HEK293 (cell line): Measurements from ENCODE around the gene ARHGEF37.

Source experiments
- CTCF ChIA-PET: fragments of 350-600 bp; formaldehyde crosslinking; extraction: SDS; loops from one replicate; lab custom pipeline; 2021; ENCODE audit warnings: antibody characterized with exemption; lab: Yijun Ruan, JAX
- POLR2A ChIA-PET: fragments of 300-600 bp; formaldehyde crosslinking; extraction: SDS; loops from one replicate; lab custom pipeline; 2020; ENCODE audit warnings: antibody characterized with exemption, inconsistent platforms; lab: Yijun Ruan, JAX
- H3K27ac ChIP-seq: fragments of 200-500 bp; sonication (Bioruptor generic); 2 replicates; pipeline ENCODE4 v1.5.1; 2014; ENCODE audit warnings: low read depth, low read length, control low read depth, inconsistent platforms; ENCODE audit errors: extremely low read depth
- H3K36me3 ChIP-seq, 2 experiments: fragments of 200-500 bp in 1 of 2; sonication (Bioruptor generic) in 1 of 2; 1 replicate in 1 of 2; 2 replicates in 1 of 2; pipeline ENCODE4 v1.5.1; 2014 to 2017; ENCODE audit warnings: inconsistent platforms in 2 of 2, low read length in 2 of 2; ENCODE audit not compliant: control insufficient read depth in 2 of 2, insufficient read depth in 1 of 2
- H3K4me1 ChIP-seq: fragments of 200-500 bp; sonication (Bioruptor generic); 2 replicates; pipeline ENCODE4 v1.5.1; 2014; ENCODE audit warnings: mild to moderate bottlenecking, low read length, inconsistent platforms; ENCODE audit not compliant: control insufficient read depth, insufficient read depth
- H3K4me3 ChIP-seq: 2 replicates; pipeline ENCODE4 v1.5.1; 2011; ENCODE audit warnings: low read depth, mild to moderate bottlenecking, control low read depth, low read length, moderate library complexity
- H3K9me3 ChIP-seq: fragments of 200-500 bp; sonication (Bioruptor generic); 2 replicates; pipeline ENCODE4 v1.5.1; 2014; ENCODE audit warnings: low read depth, low read length, inconsistent platforms; ENCODE audit not compliant: control insufficient read depth, insufficient read depth
- IKZF3 ChIP-seq: fragments of 450-650 bp; IDR thresholded peaks from 2 replicates; pipeline ENCODE4 v1.5.0; 2018; ENCODE audit warnings: missing biosample characterization, mild to moderate bottlenecking, missing genetic modification characterization, moderate library complexity
- SP7 ChIP-seq: fragments of 450-650 bp; formaldehyde crosslinking; IDR thresholded peaks from 2 replicates; pipeline ENCODE4 v1.5.1; 2016; ENCODE audit warnings: missing biosample characterization, missing genetic modification characterization
- WT1 ChIP-seq: fragments of 450-650 bp; formaldehyde crosslinking; IDR thresholded peaks from 2 replicates; pipeline ENCODE4 v1.5.1; 2016; ENCODE audit warnings: missing biosample characterization, missing genetic modification characterization
- ZEB2 ChIP-seq: fragments of 450-650 bp; formaldehyde crosslinking; IDR thresholded peaks from 2 replicates; pipeline ENCODE4 v1.5.1; 2016; ENCODE audit warnings: missing biosample characterization, missing genetic modification characterization
- ZFHX2 ChIP-seq: fragments of 450-650 bp; formaldehyde crosslinking; conservative IDR thresholded peaks from 2 replicates; pipeline ENCODE4 v1.5.1; 2016; ENCODE audit warnings: missing biosample characterization, missing genetic modification characterization
- ZFP3 ChIP-seq: fragments of 450-650 bp; formaldehyde crosslinking; IDR thresholded peaks from 2 replicates; pipeline ENCODE4 v1.5.1; 2016; ENCODE audit warnings: low read depth, missing biosample characterization, missing genetic modification characterization
- ZNF112 ChIP-seq: fragments of 450-650 bp; formaldehyde crosslinking; IDR thresholded peaks from 2 replicates; pipeline ENCODE4 v1.5.0; 2017; ENCODE audit warnings: missing biosample characterization, missing genetic modification characterization
- ZNF16 ChIP-seq: fragments of 450-650 bp; formaldehyde crosslinking; IDR thresholded peaks from 2 replicates; pipeline ENCODE4 v1.5.1; 2016; ENCODE audit warnings: low read depth, missing biosample characterization, missing genetic modification characterization
- ZNF184 ChIP-seq: fragments of 450-650 bp; IDR thresholded peaks from 2 replicates; pipeline ENCODE4 v1.5.1; 2018; ENCODE audit warnings: missing biosample characterization, mild to moderate bottlenecking, missing genetic modification characterization
- ZNF2 ChIP-seq: fragments of 450-650 bp; formaldehyde crosslinking; IDR thresholded peaks from 2 replicates; pipeline ENCODE4 v1.5.1; 2016; ENCODE audit warnings: missing biosample characterization, missing genetic modification characterization
- ZNF221 ChIP-seq: fragments of 450-650 bp; formaldehyde crosslinking; IDR thresholded peaks from 2 replicates; pipeline ENCODE4 v1.5.1; 2017; ENCODE audit warnings: missing biosample characterization, missing genetic modification characterization, borderline replicate concordance
- ZNF274 ChIP-seq, 2 experiments: fragments of 200-500 bp in 1 of 2; fragments of 450-650 bp in 1 of 2; sonication (Bioruptor generic) in 1 of 2; formaldehyde crosslinking in 1 of 2; IDR thresholded peaks; 2 replicates each; pipeline versions ENCODE4 v1.5.1 to v1.6.1; 2014 to 2016; ENCODE audit warnings: borderline replicate concordance in 1 of 2, inconsistent platforms in 1 of 2, low read length in 1 of 2, missing biosample characterization in 1 of 2, missing genetic modification characterization in 1 of 2
- ZNF311 ChIP-seq: fragments of 450-650 bp; formaldehyde crosslinking; IDR thresholded peaks from 2 replicates; pipeline ENCODE4 v1.5.1; 2017; ENCODE audit warnings: missing biosample characterization, missing genetic modification characterization, borderline replicate concordance
- ZNF366 ChIP-seq: fragments of 450-650 bp; formaldehyde crosslinking; conservative IDR thresholded peaks from 2 replicates; pipeline ENCODE4 v1.5.1; 2016; ENCODE audit warnings: missing biosample characterization, missing genetic modification characterization
- ZNF529 ChIP-seq: fragments of 450-650 bp; formaldehyde crosslinking; IDR thresholded peaks from 2 replicates; pipeline ENCODE4 v1.5.1; 2017; ENCODE audit warnings: missing genetic modification characterization, missing biosample characterization; ENCODE audit not compliant: insufficient replicate concordance
- ZNF555 ChIP-seq: fragments of 450-650 bp; formaldehyde crosslinking; conservative IDR thresholded peaks from 2 replicates; pipeline ENCODE4 v1.5.1; 2017; ENCODE audit warnings: missing biosample characterization, mild to moderate bottlenecking, missing genetic modification characterization, inconsistent platforms
- ZNF558 ChIP-seq: fragments of 450-650 bp; formaldehyde crosslinking; IDR thresholded peaks from 2 replicates; pipeline ENCODE4 v1.5.1; 2016; ENCODE audit warnings: missing biosample characterization, missing genetic modification characterization
- ZNF654 ChIP-seq: fragments of 450-650 bp; formaldehyde crosslinking; IDR thresholded peaks from 2 replicates; pipeline ENCODE4 v1.5.1; 2016; ENCODE audit warnings: low read depth, missing biosample characterization, missing genetic modification characterization
- ZNF843 ChIP-seq: fragments of 450-650 bp; formaldehyde crosslinking; IDR thresholded peaks from 2 replicates; pipeline ENCODE4 v1.5.1; 2016; ENCODE audit warnings: missing biosample characterization, missing genetic modification characterization
- TF ChIP-seq, protein P1 (sequence below): fragments of 450-650 bp; formaldehyde crosslinking; IDR thresholded peaks from 2 replicates; pipeline ENCODE4 v1.5.1; 2016; ENCODE audit warnings: missing biosample characterization, missing genetic modification characterization, low read depth
- TF ChIP-seq, protein P2 (sequence below): fragments of 450-650 bp; formaldehyde crosslinking; IDR thresholded peaks from 2 replicates; pipeline ENCODE4 v1.5.1; 2016; ENCODE audit warnings: missing biosample characterization, missing genetic modification characterization
- TF ChIP-seq, protein P3 (sequence below): fragments of 450-650 bp; IDR thresholded peaks from 2 replicates; pipeline ENCODE4 v1.5.1; 2018; ENCODE audit warnings: missing biosample characterization, missing genetic modification characterization
- TF ChIP-seq, protein P4 (sequence below): fragments of 450-650 bp; formaldehyde crosslinking; IDR thresholded peaks from 2 replicates; pipeline ENCODE4 v1.5.1; 2016; ENCODE audit warnings: missing biosample characterization, missing genetic modification characterization

ARHGEF37 gene

DNA sequence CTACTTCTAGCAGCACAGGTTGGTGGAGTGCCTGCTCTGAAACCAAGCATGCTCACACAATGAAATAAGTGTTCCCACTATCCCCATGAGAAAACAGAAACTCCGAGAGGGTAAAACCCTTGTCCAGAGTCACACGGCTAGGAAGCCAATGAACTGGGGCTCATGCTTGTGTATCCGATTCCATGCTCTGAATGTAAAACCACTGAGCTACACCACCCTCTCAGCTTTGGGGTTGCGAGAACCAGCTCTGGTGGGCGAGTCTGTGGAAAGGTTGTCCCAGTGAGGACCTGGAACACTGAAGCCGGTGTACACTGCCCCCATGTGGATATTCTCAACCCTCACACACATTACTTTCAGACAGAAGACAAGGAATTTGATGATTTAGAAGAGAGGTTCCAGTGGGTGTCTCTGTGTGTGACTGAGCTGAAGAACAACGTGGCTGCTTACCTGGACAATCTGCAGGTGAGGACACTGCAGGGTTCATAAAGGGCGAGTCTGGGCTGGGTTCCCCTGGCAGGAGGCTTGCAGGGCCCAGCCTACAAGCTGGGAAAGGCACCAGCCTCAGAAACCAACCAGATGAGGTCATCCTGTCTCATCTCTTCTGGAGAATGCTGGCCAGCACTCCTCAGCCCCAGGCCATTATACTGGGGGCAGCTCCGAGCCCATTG lies 37.4 kb downstream of the ARHGEF37 start (continued):
- TF ChIP-seq, protein P1, sequence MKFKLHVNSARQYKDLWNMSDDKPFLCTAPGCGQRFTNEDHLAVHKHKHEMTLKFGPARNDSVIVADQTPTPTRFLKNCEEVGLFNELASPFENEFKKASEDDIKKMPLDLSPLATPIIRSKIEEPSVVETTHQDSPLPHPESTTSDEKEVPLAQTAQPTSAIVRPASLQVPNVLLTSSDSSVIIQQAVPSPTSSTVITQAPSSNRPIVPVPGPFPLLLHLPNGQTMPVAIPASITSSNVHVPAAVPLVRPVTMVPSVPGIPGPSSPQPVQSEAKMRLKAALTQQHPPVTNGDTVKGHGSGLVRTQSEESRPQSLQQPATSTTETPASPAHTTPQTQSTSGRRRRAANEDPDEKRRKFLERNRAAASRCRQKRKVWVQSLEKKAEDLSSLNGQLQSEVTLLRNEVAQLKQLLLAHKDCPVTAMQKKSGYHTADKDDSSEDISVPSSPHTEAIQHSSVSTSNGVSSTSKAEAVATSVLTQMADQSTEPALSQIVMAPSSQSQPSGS, result 0 out of 2 replicates have a peak, but pooled peaks have one; percentile 48
- TF ChIP-seq ZFHX2 (tag by site-specific recombination) (peak; percentile 49), ZNF366 (0 out of 2 replicates have a peak, but pooled peaks have one; percentile 14), ZNF654 (peak; percentile 94), ZNF2 (peak; percentile 89), ZNF184 (no peak), ZNF274 (IDR thresholded peaks at IDR 0.05; ENCODE audit: low read length) (no peak), ZNF274 (tag by site-specific recombination; IDR thresholded peaks at IDR 0.05; ENCODE audit: borderline replicate concordance) (no peak), ZNF16 (no peak), ZEB2 (tag by site-specific recombination) (no peak), ZNF529 (tag by site-specific recombination) (no peak)
- TF ChIP-seq, protein P2, sequence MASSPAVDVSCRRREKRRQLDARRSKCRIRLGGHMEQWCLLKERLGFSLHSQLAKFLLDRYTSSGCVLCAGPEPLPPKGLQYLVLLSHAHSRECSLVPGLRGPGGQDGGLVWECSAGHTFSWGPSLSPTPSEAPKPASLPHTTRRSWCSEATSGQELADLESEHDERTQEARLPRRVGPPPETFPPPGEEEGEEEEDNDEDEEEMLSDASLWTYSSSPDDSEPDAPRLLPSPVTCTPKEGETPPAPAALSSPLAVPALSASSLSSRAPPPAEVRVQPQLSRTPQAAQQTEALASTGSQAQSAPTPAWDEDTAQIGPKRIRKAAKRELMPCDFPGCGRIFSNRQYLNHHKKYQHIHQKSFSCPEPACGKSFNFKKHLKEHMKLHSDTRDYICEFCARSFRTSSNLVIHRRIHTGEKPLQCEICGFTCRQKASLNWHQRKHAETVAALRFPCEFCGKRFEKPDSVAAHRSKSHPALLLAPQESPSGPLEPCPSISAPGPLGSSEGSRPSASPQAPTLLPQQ (tag by site-specific recombination), result peak; percentile 68; the same call in 1 of the 2 replicates

DNA sequence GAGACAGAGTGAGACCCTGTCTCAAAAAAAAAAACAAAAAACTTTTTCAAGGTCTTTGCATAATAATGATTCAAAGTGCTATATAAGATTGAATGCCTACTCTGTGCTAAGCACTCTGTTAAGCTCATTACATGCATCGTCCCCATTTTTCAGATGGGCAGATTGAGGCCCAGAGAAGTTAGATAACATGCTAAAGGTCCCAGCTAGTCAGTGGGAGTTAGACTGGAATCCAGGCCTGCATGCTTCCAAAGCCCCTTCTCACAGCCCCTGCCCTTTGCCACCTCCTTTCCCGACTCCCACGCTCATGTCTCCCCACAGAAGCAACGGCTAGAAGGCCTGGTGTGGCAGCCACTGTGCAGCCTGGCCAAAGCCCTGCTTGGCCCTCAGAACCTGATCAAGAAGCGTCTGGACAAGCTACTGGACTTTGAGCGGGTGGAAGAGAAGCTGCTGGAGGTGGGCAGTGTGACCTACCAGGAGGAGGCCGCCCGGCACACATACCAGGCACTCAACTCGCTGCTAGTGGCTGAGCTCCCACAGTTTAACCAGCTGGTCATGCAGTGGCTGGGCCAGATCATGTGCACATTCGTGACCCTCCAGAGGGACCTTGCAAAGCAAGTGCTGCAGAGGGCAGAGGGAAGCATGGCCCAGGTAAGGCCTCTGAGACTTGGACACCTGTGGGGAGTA lies 40.3 kb downstream of the ARHGEF37 start:
- no peak overlapping the region for H3K4me3 ChIP-seq
- no peaks in the 10 kb centered on the region for H3K4me1 ChIP-seq
- CTCF ChIA-PET, result interaction anchor here (0.5 to 2.6 kb wide), 11 partner anchors 10 to 370 kb away, joined by 3 to 10 read pairs (median 3); no protein-coding TSS in a partner anchor
- no peak overlapping the region for H3K27ac ChIP-seq
- POLR2A ChIA-PET, result interaction anchor here (0.6 kb wide), 1 partner anchor 473 kb away, joined by 4 read pairs; no protein-coding TSS in a partner anchor
- TF ChIP-seq, protein P3, sequence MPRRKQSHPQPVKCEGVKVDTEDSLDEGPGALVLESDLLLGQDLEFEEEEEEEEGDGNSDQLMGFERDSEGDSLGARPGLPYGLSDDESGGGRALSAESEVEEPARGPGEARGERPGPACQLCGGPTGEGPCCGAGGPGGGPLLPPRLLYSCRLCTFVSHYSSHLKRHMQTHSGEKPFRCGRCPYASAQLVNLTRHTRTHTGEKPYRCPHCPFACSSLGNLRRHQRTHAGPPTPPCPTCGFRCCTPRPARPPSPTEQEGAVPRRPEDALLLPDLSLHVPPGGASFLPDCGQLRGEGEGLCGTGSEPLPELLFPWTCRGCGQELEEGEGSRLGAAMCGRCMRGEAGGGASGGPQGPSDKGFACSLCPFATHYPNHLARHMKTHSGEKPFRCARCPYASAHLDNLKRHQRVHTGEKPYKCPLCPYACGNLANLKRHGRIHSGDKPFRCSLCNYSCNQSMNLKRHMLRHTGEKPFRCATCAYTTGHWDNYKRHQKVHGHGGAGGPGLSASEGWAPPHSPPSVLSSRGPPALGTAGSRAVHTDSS, result no peak
- TF ChIP-seq ZFP3 (tag by site-specific recombination), result no peak
- H3K36me3 ChIP-seq, result no peaks in the 10 kb centered on the region
- H3K9me3 ChIP-seq, result no peaks in the 10 kb centered on the region

DNA sequence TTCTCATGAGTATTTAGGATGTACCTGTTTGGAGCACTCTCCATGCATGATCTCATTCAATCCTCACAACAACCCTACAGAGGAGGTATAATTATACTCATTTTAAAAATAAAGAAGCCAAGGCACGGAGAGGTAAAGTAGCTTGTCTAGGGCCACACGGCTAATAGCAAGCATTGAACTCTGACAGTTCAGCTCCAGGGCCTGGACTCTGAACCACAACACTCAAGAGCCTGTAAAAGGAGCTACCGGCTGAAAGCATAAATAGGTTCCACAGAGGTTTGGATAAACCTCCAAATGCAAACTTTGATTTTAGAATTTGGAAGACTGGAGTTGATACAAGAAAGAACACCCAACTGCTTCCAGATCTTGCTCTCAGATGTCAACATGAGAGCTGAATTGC lies 41.2 kb downstream of the ARHGEF37 start:
- CTCF ChIA-PET, result interaction anchor here (0.5 to 2.6 kb wide), 7 partner anchors 11 to 253 kb away, joined by 3 to 10 read pairs (median 3); no protein-coding TSS in a partner anchor
- POLR2A ChIA-PET, result no interaction called here
- Histone ChIP-seq H3K9me3 (no peaks in the 10 kb centered on the region), H3K4me3 (no peak overlapping the region), H3K4me1 (no peaks in the 10 kb centered on the region), H3K27ac (no peak overlapping the region), H3K36me3 (no peaks in the 10 kb centered on the region)
- TF ChIP-seq ZNF221 (tag by site-specific recombination) (no peak), WT1 (tag by site-specific recombination) (no peak), ZNF529 (tag by site-specific recombination) (no peak), ZNF558 (no peak), ZNF843 (no peak), IKZF3 (tag by site-specific recombination) (no peak), SP7 (tag by site-specific recombination) (no peak), ZNF112 (tag by site-specific recombination) (no peak), ZNF555 (tag by site-specific recombination) (no peak), ZNF311 (tag by site-specific recombination) (no peak)
- TF ChIP-seq, protein P4, sequence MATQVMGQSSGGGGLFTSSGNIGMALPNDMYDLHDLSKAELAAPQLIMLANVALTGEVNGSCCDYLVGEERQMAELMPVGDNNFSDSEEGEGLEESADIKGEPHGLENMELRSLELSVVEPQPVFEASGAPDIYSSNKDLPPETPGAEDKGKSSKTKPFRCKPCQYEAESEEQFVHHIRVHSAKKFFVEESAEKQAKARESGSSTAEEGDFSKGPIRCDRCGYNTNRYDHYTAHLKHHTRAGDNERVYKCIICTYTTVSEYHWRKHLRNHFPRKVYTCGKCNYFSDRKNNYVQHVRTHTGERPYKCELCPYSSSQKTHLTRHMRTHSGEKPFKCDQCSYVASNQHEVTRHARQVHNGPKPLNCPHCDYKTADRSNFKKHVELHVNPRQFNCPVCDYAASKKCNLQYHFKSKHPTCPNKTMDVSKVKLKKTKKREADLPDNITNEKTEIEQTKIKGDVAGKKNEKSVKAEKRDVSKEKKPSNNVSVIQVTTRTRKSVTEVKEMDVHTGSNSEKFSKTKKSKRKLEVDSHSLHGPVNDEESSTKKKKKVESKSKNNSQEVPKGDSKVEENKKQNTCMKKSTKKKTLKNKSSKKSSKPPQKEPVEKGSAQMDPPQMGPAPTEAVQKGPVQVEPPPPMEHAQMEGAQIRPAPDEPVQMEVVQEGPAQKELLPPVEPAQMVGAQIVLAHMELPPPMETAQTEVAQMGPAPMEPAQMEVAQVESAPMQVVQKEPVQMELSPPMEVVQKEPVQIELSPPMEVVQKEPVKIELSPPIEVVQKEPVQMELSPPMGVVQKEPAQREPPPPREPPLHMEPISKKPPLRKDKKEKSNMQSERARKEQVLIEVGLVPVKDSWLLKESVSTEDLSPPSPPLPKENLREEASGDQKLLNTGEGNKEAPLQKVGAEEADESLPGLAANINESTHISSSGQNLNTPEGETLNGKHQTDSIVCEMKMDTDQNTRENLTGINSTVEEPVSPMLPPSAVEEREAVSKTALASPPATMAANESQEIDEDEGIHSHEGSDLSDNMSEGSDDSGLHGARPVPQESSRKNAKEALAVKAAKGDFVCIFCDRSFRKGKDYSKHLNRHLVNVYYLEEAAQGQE (tag by site-specific recombination), result no peak
